Spinal cord (tissue), 10 donors: ENCODE results near the gene ADRA2A. TPM values are rescaled to one million over a fixed set of nuclear protein-coding genes. Genes with fewer than 3 reads are reported as not detected.

Experiments
- DNase-seq, 6 donors: peaks; one replicate each; pipeline versions ENCODE4 v3.0.0 to v3.0.0-alpha.2; 2013 to 2015; ENCODE audit warnings: low spot score in 6 of 6, low read depth in 4 of 6
- H3K27ac ChIP-seq: one replicate; pipeline ENCODE4 v1.5.1; 2013; ENCODE audit warnings: low read depth, low read length, control low read depth
- H3K27me3 ChIP-seq: one replicate; pipeline ENCODE4 v1.6.1; 2013; ENCODE audit warnings: low read length; ENCODE audit not compliant: control insufficient read depth, insufficient read depth
- H3K36me3 ChIP-seq: one replicate; pipeline ENCODE4 v1.6.1; 2013; ENCODE audit warnings: low read length; ENCODE audit not compliant: control insufficient read depth, insufficient read depth
- H3K4me1 ChIP-seq: one replicate; pipeline ENCODE4 v1.6.1; 2013; ENCODE audit warnings: low read length; ENCODE audit not compliant: control insufficient read depth, insufficient read depth
- H3K4me3 ChIP-seq: one replicate; pipeline ENCODE4 v1.5.1; 2013; ENCODE audit warnings: low read depth, low read length, control low read depth
- H3K9me3 ChIP-seq: one replicate; pipeline ENCODE4 v1.6.1; 2013; ENCODE audit warnings: low read length; ENCODE audit not compliant: control insufficient read depth, insufficient read depth
- WGBS: methylation state at CpG from one replicate; pipeline ENCODE4 v1.1.5; 2013; ENCODE audit warnings: missing lambda C conversion rate; ENCODE audit not compliant: insufficient coverage; 5-methylcytosine and 5-hydroxymethylcytosine counted together
- polyA plus RNA-seq, 2 donors: library from polyadenylated mRNA; unstranded; fragments of 120-200 nt; gene quantifications; one replicate each; pipeline ENCODE4 v1.2.1, GENCODE V29; 2013; ENCODE audit not compliant: insufficient read length in 2 of 2
- total RNA-seq, 2 donors: library from RNA; depleted of rRNA in 1 of 2; stranded (reverse); fragments of 120-200 nt in 1 of 2; fragments of >200 nt in 1 of 2; gene quantifications; one replicate each; pipeline versions ENCODE4 v1.2.3 to v1.2.4, GENCODE V29; 2013 to 2014
- donor health status: healthy.

ADRA2A gene
- total and polyA plus RNA-seq, 4 donors: 6.2 to 16.8 (median 11.2) TPM

DNA sequence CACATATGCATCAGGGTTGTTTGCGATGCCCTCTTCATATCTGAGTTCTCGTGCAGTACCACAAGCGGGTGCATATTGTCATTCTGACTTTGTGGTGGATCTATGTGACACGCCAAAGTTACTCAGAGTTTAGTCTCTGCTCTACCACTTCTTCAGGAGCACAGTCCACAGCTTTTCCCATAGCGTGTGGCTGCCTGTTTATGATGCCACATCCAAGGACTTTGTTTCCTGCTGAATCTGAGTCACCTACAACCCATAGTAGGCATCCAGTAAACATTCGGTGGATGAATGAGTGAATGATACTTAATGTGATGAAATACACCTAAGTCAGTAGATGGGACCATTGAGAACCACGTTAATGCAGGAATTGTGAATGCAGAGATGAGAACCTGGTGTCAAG is 15.0 kb downstream of the ADRA2A start:
- Histone ChIP-seq H3K27ac (no peak overlapping the region), H3K36me3 (no peaks in the 10 kb centered on the region), H3K9me3 (no peaks in the 10 kb centered on the region), H3K4me1 (no peaks in the 10 kb centered on the region), H3K27me3 (no peaks in the 10 kb centered on the region), H3K4me3 (no peak overlapping the region)
- no peak for DNase-seq
- 92% methylated on average over 5 of the region's 7 CpGs for WGBS

GRCh38 chr10:111093741-111094380 is 17.0 kb downstream of the ADRA2A start:
- Histone ChIP-seq H3K36me3 (no peaks in the 10 kb centered on the region), H3K9me3 (no peaks in the 10 kb centered on the region), H3K27ac (no peak overlapping the region), H3K27me3 (no peaks in the 10 kb centered on the region), H3K4me1 (no peaks in the 10 kb centered on the region), H3K4me3 (no peak overlapping the region)
- no peak for DNase-seq
- 94% methylated on average over 2 of the region's 3 CpGs for WGBS

GRCh38 chr10:111098679-111099437 is 22.0 kb downstream of the ADRA2A start:
- no peaks in the 10 kb centered on the region for H3K27me3 ChIP-seq
- WGBS: no CpG with 5 or more reads among the region's 1 CpG

GRCh38 chr10:111100198-111100597 is 23.4 kb downstream of the ADRA2A start:
- DNase-seq: no peak
- Histone ChIP-seq H3K36me3 (no peaks in the 10 kb centered on the region), H3K4me1 (no peaks in the 10 kb centered on the region), H3K4me3 (no peak overlapping the region), H3K9me3 (no peaks in the 10 kb centered on the region), H3K27ac (no peak overlapping the region), H3K27me3 (no peaks in the 10 kb centered on the region)
- 76% methylated on average over 4 of the region's 5 CpGs for WGBS

More at GRCh38 chr10:111098679-111099437, 22.0 kb downstream of the ADRA2A start:
- Histone ChIP-seq H3K4me1 (no peaks in the 10 kb centered on the region), H3K4me3 (no peak overlapping the region), H3K36me3 (no peaks in the 10 kb centered on the region), H3K9me3 (no peaks in the 10 kb centered on the region), H3K27ac (no peak overlapping the region)
- DNase-seq: no peak

- Histone ChIP-seq H3K36me3 (no peaks in the 10 kb centered on the region), H3K9me3 (no peaks in the 10 kb centered on the region), H3K27ac (no peak overlapping the region), H3K4me3 (no peak overlapping the region), H3K4me1 (no peaks in the 10 kb centered on the region), H3K27me3 (no peaks in the 10 kb centered on the region)
- no peak for DNase-seq
- 91% methylated on average over 4 of the region's 4 CpGs for WGBS
Measured at GRCh38 chr10:111101796-111102195, 25.0 kb downstream of the ADRA2A start.

- Histone ChIP-seq H3K4me3 (no peak overlapping the region), H3K27me3 (no peaks in the 10 kb centered on the region), H3K27ac (no peak overlapping the region), H3K9me3 (no peaks in the 10 kb centered on the region), H3K36me3 (no peaks in the 10 kb centered on the region), H3K4me1 (no peaks in the 10 kb centered on the region)
- 87% methylated on average over 4 of the region's 4 CpGs for WGBS
- DNase-seq: no peak
Measured at GRCh38 chr10:111102359-111102837, 25.6 kb downstream of the ADRA2A start.

GRCh38 chr10:111103196-111103840 is 26.5 kb downstream of the ADRA2A start:
- no peak overlapping the region for H3K4me3 ChIP-seq
- H3K4me1 ChIP-seq: no peaks in the 10 kb centered on the region
- WGBS: 75% methylated on average over 3 of the region's 7 CpGs
- H3K9me3 ChIP-seq: no peaks in the 10 kb centered on the region
- no peaks in the 10 kb centered on the region for H3K36me3 ChIP-seq
- no peak overlapping the region for H3K27ac ChIP-seq
- DNase-seq: no peak
- no peaks in the 10 kb centered on the region for H3K27me3 ChIP-seq

DNA sequence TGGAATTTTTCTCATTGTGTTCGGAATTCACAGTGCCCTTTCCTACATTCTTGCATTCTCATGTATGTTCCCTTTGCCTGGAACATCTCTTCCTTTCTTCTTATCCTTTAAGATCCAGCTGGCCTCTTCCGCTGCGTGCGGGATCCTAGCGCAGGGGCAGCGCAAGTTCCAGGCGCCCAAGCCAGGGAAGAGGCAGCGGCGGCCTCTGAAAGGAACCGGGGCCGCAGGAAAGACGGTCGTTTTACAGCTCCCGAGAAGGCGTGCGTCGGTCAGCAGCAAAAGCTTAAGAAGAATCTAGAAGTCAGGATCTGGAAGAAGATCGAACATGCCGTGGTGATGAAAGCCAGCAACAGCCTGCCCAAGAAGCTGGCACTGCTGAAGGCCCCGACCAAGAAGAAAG is 28.0 kb downstream of the ADRA2A start:
- H3K4me1 ChIP-seq: no peaks in the 10 kb centered on the region
- WGBS: 95% methylated on average over 20 of the region's 20 CpGs
- H3K27me3 ChIP-seq: no peaks in the 10 kb centered on the region
- H3K4me3 ChIP-seq: no peak overlapping the region
- DNase-seq: no peak
- H3K9me3 ChIP-seq: no peaks in the 10 kb centered on the region
- no peak overlapping the region for H3K27ac ChIP-seq
- H3K36me3 ChIP-seq: no peaks in the 10 kb centered on the region

DNA sequence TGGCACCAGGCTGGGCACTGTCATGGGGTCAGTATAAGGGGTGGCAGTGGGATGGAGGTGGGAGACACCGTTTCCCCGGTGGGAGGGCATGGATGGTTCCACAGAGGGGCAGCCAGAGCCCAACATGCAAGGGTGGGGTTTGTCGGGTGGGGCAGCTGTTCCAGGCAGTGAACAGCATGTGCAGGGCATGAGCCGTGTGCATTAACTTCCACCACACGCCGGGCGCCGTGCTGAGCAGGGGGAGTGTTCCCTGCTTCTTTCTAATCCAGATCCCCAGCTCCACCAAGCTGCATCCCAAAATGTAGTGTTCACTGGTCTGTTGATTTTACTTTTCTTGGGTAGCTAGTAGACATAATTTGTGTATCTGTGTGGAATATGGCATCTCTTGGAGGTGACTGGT is 29.3 kb downstream of the ADRA2A start:
- no peaks in the 10 kb centered on the region for H3K27me3 ChIP-seq
- no peaks in the 10 kb centered on the region for H3K9me3 ChIP-seq
- H3K27ac ChIP-seq: no peak overlapping the region
- no peaks in the 10 kb centered on the region for H3K4me1 ChIP-seq
- DNase-seq: no peak
- 95% methylated on average over 4 of the region's 8 CpGs for WGBS
- H3K36me3 ChIP-seq: no peaks in the 10 kb centered on the region
- no peak overlapping the region for H3K4me3 ChIP-seq
